ENCODE results near the gene CRIP2. TPM values are rescaled to one million over a fixed set of nuclear protein-coding genes. Genes with fewer than 3 reads are reported as not detected.

CRIP2 gene
- total and polyA plus RNA-seq, 2 of the 8 experiments (the other 6 are each of a cell fraction or from before 2014, with no cell fraction given): 4.2 to 13.5 TPM

DNA sequence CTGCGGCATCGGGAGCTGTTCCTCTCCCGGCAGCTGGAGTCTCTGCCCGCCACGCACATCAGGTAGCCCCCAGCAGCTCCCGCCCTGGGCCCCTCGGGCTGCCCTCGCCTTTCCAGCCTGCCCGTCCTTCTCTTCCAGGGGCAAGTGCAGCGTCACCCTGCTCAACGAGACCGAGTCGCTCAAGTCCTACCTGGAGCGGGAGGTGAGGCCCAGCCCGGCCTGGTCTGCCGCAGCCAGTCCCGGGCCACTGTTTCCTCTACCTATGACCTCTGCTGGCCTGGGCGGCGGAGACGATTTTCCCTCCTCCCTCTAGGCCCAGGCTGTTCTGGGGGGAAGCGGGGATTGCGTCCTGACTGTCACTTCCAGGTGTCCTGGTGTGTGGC is 24.5 kb upstream of the CRIP2 start:
- CTCF ChIA-PET (ENCODE audit: partially characterized antibody): interaction anchor here (0.6 to 2.5 kb wide), 5 partner anchors 12 to 57 kb away, joined by 3 to 11 read pairs (median 4); no protein-coding TSS in a partner anchor
- Histone ChIP-seq H2BK5ac (ENCODE audit: low read depth, low read length) (no peak overlapping the region), H3K27ac (ENCODE audit: low read depth, low read length) (no peak overlapping the region), H3K14ac (ENCODE audit: insufficient read length) (no peak overlapping the region), H2BK15ac (ENCODE audit: low read length) (no peak overlapping the region), H3K23me2 (ENCODE audit: low read depth, low read length) (no peaks in the 10 kb centered on the region), H4K20me1 (replicated peaks in 1 of 2; ENCODE audit: control insufficient read depth in 1 of 2, insufficient read depth in 2 of 2, low read length in 2 of 2) (peaks cover 11 to 19% of the 10 kb centered on the region in 2 experiments), H2BK20ac (ENCODE audit: low read length) (no peak overlapping the region), H3K4me3 (ENCODE audit: extremely low read depth in 1 of 4, insufficient read depth in 2 of 4, low read depth in 3 of 4, low read length in 4 of 4) (no peak overlapping the region), H4K5ac (ENCODE audit: insufficient read length, low read depth, low read length) (no peak overlapping the region), H3K23ac (ENCODE audit: insufficient read length) (no peak overlapping the region), H2AK5ac (ENCODE audit: low read depth, low read length) (no peak overlapping the region), H2BK120ac (replicated peaks; ENCODE audit: low read depth, low read length) (no peak overlapping the region), H3K4me1 (replicated peaks in 1 of 4; ENCODE audit: control insufficient read depth in 3 of 4, insufficient read depth in 4 of 4, low read length in 3 of 4) (no peaks in the 10 kb centered on the region), H2BK12ac (ENCODE audit: low read depth, low read length) (no peak overlapping the region), H3K9ac (replicated peaks in 1 of 4; ENCODE audit: extremely low read depth in 1 of 4, low read depth in 3 of 4, low read length in 3 of 4) (no peak overlapping the region), H3K9me3 (ENCODE audit: insufficient read depth in 2 of 2, low read depth in 1 of 2, low read length in 1 of 2) (no peaks in the 10 kb centered on the region), H2AFZ (ENCODE audit: low read length) (no peak overlapping the region), H3K36me3 (ENCODE audit: control insufficient read depth in 2 of 4, insufficient read depth in 4 of 4, low read length in 3 of 4) (peaks cover 17 to 53% (median 31%) of the 10 kb centered on the region in 4 experiments), H3K79me1 (ENCODE audit: low read depth, low read length) (peaks cover 4% of the 10 kb centered on the region; the same call in 1 of the 2 replicates), H3K56ac (replicated peaks; ENCODE audit: insufficient read length, low read depth, low read length) (no peak overlapping the region), H4K8ac (ENCODE audit: extremely low read depth, insufficient read depth, low read length) (peak overlapping the region; percentile 68; the same call in 1 of the 2 replicates), H3K4ac (replicated peaks; ENCODE audit: insufficient read length, low read depth, low read length) (no peak overlapping the region), H3K79me2 (ENCODE audit: control insufficient read depth in 1 of 2, insufficient read depth in 2 of 2, low read length in 2 of 2) (peaks cover 0 to 2% of the 10 kb centered on the region in 2 experiments; a peak in 1 of 4 replicates), H4K91ac (replicated peaks; ENCODE audit: insufficient read length, low read length) (no peak overlapping the region), H3K18ac (ENCODE audit: extremely low read depth, low read length) (no peak overlapping the region), H3K27me3 (replicated peaks in 1 of 4; ENCODE audit: control insufficient read depth in 3 of 4, extremely low read depth in 1 of 4, insufficient read depth in 3 of 4, low read length in 3 of 4) (no peaks in the 10 kb centered on the region), H3K4me2 (ENCODE audit: insufficient read depth in 1 of 2, low read depth in 2 of 2, low read length in 2 of 2) (no peak overlapping the region)
- POLR2A ChIA-PET (ENCODE audit: partially characterized antibody): interaction anchor here (0.6 kb wide), 1 partner anchor 52 kb away, joined by 3 read pairs; no protein-coding TSS in a partner anchor
- 88% methylated on average over 18 of the region's 22 CpGs; no CpG with 5 or more reads in 1 of the 2 experiments for WGBS, 2 experiments (ENCODE audit: extremely low coverage in 1 of 2, insufficient coverage in 1 of 2, insufficient read length in 1 of 2, insufficient replicate concordance in 2 of 2, low coverage in 1 of 2, low lambda C conversion rate in 2 of 2, missing lambda C conversion rate in 1 of 2)
- DNase-seq (ENCODE audit: low read depth in 1 of 2, low spot score in 2 of 2) (no peak), FAIRE-seq (no peak)
- no peak for TF ChIP-seq CREB1 (IDR thresholded peaks at IDR 0.05)
- TF ChIP-seq BCL11A (IDR thresholded peaks at IDR 0.05; ENCODE audit: low read depth in 2 of 2, low read length in 2 of 2): no peak
- no peak for TF ChIP-seq POLR2AphosphoS5 (IDR thresholded peaks at IDR 0.05; ENCODE audit: low read depth, low read length)
- TF ChIP-seq TAF7 (optimal IDR thresholded peaks at IDR 0.05; ENCODE audit: borderline replicate concordance, low read depth, low read length): no peak
- TF ChIP-seq EGR1 (IDR thresholded peaks at IDR 0.05; ENCODE audit: borderline replicate concordance, low read depth, low read length): no peak
- TF ChIP-seq CHD1 (IDR thresholded peaks at IDR 0.05; ENCODE audit: low read depth, low read length): no peak
- no peak for TF ChIP-seq GABPA (IDR thresholded peaks at IDR 0.05; ENCODE audit: borderline replicate concordance, insufficient read depth, low read length)
- TF ChIP-seq SAP30 (IDR thresholded peaks at IDR 0.05; ENCODE audit: insufficient read depth, insufficient replicate concordance, low read length): no peak
- TF ChIP-seq SP1 (IDR thresholded peaks at IDR 0.05; ENCODE audit: low read depth, low read length): no peak
- no peak for TF ChIP-seq NANOG (IDR thresholded peaks at IDR 0.05; ENCODE audit: insufficient read depth, low read depth, low read length, poor library complexity, severe bottlenecking)
- TF ChIP-seq CBX5 (IDR thresholded peaks at IDR 0.05; ENCODE audit: low read depth, low read length): no peak
- TF ChIP-seq, protein P1, sequence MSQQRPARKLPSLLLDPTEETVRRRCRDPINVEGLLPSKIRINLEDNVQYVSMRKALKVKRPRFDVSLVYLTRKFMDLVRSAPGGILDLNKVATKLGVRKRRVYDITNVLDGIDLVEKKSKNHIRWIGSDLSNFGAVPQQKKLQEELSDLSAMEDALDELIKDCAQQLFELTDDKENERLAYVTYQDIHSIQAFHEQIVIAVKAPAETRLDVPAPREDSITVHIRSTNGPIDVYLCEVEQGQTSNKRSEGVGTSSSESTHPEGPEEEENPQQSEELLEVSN (IDR thresholded peaks at IDR 0.05): no peak
- no peak for TF ChIP-seq SRF (IDR thresholded peaks at IDR 0.05; ENCODE audit: low read depth, low read length)
